ENCODE data around the gene CYTH4.
"Not testable (repeated sequence)": the region's sequence is repeated elsewhere in the genome, so short reads cannot be mapped to it uniquely, and the experiment has no call there.

The CYTH4 gene

GRCh38 chr22:37249986-37250385 lies 32.3 kb upstream of the CYTH4 start:
- no peak for DNase-seq

GRCh38 chr22:37251836-37252235 lies 30.5 kb upstream of the CYTH4 start:
- not testable (repeated sequence) for DNase-seq

- no peak for DNase-seq
These were observed 29.1 kb upstream of the CYTH4 start for GRCh38 chr22:37253126-37253660.

GRCh38 chr22:37254209-37254866 lies 28.0 kb upstream of the CYTH4 start:
- DNase-seq, result no peak

GRCh38 chr22:37254867-37255233 lies 27.5 kb upstream of the CYTH4 start:
- DNase-seq, result no peak

GRCh38 chr22:37255558-37256006 lies 26.7 kb upstream of the CYTH4 start:
- no peak for DNase-seq

- no peak for DNase-seq
These were observed 26.1 kb upstream of the CYTH4 start for GRCh38 chr22:37256075-37256726.

- DNase-seq, result no peak
These were observed 24.1 kb upstream of the CYTH4 start for GRCh38 chr22:37258005-37258752.

GRCh38 chr22:37258753-37259401 lies 23.4 kb upstream of the CYTH4 start:
- DNase-seq, result no peak

- no peak for DNase-seq
These were observed 22.7 kb upstream of the CYTH4 start for GRCh38 chr22:37259540-37260029.

- no peak for DNase-seq
These were observed 22.0 kb upstream of the CYTH4 start for GRCh38 chr22:37260155-37260795.

GRCh38 chr22:37260901-37261336 lies 21.4 kb upstream of the CYTH4 start:
- DNase-seq, result no peak

- no peak for DNase-seq
These were observed 20.0 kb upstream of the CYTH4 start for GRCh38 chr22:37262346-37262745.

GRCh38 chr22:37263966-37264887 lies 18.1 kb upstream of the CYTH4 start:
- DNase-seq, result no peak

- no peak for DNase-seq
These were observed 15.7 kb upstream of the CYTH4 start for GRCh38 chr22:37266581-37267134.

- no peak for DNase-seq
These were observed 15.1 kb upstream of the CYTH4 start for GRCh38 chr22:37267135-37267587.

- no peak for DNase-seq
These were observed 14.5 kb upstream of the CYTH4 start for GRCh38 chr22:37267661-37268413.

- no peak for DNase-seq
These were observed 12.2 kb upstream of the CYTH4 start for GRCh38 chr22:37269936-37270678.
